ENCODE data around the gene CDH15.

The CDH15 gene

DNA sequence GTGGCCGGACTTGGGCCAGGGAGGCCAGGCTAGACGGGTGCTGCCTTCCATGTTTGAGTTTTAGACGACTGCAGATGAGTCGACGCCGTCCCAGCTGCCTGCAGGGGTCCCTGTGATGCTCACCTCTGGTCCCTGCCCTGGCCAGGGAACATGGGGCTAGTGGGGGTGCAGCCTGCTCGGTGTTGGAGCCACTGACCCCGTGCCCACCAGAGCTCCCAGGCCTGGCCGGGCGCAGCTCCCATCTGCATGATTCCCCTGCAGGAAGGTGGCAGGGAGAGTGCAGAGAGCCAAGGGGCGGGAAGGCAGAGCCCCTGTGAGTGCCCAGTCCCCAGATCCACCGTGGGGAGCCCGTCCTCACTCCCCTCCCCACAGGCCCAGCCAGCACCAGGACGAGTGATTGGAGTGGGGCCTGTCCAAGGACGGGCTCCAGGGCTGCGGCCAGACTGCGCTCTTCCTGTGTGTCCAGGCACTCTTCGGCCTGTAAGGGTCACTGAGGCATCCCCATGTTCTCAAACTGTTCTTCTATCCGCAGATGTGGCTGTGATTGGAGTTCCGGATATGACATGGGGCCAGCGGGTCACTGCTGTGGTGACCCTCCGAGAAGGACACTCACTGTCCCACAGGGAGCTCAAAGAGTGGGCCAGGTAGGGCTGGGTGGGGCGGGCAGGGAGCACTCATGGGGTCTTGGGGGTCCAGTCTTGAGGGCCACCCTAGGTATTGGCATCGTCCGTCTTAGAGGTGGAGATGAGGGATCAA, 26.0 kb upstream of the CDH15 start:
- H3K4me3 ChIP-seq: no peak overlapping the region
- no peak overlapping the region for H3K27ac ChIP-seq
- TF ChIP-seq, protein P1, sequence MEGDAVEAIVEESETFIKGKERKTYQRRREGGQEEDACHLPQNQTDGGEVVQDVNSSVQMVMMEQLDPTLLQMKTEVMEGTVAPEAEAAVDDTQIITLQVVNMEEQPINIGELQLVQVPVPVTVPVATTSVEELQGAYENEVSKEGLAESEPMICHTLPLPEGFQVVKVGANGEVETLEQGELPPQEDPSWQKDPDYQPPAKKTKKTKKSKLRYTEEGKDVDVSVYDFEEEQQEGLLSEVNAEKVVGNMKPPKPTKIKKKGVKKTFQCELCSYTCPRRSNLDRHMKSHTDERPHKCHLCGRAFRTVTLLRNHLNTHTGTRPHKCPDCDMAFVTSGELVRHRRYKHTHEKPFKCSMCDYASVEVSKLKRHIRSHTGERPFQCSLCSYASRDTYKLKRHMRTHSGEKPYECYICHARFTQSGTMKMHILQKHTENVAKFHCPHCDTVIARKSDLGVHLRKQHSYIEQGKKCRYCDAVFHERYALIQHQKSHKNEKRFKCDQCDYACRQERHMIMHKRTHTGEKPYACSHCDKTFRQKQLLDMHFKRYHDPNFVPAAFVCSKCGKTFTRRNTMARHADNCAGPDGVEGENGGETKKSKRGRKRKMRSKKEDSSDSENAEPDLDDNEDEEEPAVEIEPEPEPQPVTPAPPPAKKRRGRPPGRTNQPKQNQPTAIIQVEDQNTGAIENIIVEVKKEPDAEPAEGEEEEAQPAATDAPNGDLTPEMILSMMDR (IDR thresholded peaks at IDR 0.05): no peak
- DNase-seq (ENCODE audit: low spot score): no peak

DNA sequence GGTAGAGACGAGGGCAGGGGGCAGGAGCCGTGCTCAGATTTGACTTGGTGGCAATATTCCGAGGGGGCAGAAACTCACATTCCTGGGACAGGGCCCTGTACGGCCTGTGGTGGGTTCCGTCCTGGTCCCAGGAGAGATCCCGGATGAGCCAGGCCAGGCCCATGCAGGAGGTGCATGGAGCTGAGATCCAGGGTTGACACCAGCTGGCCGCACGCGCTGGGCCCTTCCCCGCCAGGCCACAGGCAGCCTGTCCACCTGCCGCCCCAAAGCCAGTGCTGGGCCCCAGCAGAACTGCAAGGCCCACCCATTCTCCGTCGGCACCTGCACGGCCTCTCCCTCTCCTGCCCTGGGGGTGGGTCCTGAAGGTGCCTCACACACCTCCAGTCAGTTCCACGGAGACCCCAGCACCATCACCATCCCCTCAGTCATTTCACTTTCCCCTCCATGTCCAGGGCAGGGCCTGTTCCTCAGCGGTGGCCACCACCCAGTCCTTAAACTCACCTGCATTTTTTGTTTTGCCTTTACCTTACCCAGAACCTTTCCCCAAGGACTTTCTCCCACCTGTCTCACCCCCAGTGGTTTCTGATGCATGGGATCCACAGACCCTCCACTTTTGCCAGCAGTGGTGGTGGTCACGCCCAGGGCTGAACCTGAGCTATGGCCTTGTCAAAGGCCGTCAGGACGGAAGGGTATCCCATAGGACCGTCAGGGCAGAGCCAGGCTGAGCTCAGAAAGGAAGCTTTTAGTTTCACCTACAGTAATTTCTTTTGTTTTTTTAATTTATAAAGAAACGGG, 25.1 kb upstream of the CDH15 start:
- Histone ChIP-seq H3K4me3 (no peak overlapping the region), H3K27ac (no peak overlapping the region)
- TF ChIP-seq, protein P1 (IDR thresholded peaks at IDR 0.05): no peak
- no peak for DNase-seq (ENCODE audit: low spot score)

DNA sequence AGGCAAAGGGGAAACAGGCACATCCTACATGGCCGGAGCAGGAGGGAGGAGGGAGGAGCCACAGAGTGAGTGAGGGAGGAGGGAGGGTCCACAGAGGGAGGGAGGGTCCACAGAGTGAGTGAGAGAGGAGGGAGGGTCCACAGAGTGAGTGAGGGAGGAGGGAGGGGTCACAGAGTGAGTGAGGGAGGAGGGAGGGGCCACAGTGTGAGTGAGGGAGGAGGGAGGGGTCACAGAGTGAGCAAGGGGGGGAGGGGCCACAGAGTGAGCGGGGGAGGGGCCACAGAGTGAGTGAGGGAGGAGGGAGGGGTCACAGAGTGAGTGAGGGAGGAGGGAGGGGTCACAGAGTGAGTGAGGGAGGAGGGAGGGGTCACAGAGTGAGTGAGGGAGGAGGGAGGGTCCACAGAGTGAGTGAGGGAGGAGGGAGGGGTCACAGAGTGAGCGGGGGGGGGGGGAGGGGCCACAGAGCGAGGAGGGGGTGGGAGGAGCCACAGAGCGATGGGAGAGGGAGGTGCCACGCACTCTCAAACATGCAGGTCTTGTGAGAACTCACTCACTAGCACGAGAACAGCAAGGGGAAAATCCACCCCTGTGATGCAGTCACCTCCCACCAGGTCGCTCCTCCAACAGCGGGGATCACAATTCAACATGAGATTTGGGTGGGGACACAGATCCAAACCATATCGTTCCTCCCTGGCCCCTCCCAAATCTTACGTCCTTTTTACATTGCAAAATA, 24.3 kb upstream of the CDH15 start:
- H3K27ac ChIP-seq: no peak overlapping the region
- DNase-seq (ENCODE audit: low spot score): no peak
- TF ChIP-seq, protein P1 (IDR thresholded peaks at IDR 0.05): no peak
- no peak overlapping the region for H3K4me3 ChIP-seq

DNA sequence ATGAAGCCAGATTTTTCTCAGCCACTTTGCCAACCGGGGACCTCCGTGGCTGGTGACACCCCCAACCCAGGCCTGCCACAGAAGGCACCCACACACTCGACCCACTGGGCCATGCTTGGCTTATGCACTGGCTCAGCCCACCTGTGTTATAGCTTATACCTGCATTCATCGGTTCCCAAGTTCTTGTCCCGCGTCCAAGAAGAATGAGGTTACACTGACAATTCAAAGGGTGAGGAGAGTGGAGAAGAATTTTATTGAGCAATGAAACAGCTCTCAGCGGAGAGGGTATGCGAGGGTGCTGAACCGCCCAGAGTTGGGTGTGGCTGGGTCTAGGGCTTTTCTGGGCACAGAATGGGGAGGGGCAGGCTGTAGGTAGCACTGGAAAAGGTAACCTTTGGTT, 22.2 kb upstream of the CDH15 start:
- no peak for DNase-seq (ENCODE audit: low spot score)
- Histone ChIP-seq H3K4me3 (no peak overlapping the region), H3K27ac (no peak overlapping the region)
- TF ChIP-seq, protein P1 (IDR thresholded peaks at IDR 0.05): no peak

DNA sequence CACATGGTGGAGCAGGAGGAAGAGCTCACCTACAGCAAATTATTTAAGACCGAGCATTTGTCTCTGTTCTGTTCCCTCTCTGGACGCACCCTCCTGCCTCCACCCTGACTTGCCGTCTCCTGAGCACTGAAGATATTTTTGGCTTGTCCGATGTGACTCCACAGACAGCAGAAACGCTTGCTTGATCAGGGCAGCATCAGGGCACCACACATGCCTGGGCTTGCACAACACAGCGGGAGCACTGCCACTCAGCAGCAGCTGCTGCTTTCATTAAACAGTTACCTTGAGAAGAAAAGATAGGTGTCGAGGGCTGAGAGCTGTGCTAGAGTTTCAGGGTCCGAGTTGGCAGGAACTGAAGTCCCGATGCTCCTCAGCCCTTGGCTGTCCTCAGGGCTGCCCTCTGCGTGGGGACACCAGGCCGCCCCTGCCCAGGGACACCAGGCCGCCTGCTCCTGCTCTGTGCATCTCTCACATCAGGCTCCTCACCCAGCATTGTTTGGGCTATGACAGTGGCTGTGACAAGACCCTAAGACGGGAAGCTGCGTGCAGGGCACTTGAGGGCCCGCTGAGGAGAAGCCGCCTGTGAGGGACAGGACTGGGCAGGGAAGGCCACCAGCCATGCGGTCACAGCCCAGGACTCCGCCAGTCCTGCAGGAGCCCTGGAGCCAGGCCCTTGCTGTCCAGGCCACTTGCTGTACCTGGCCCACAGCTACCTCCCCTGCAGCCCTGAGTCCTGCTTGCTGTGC, 21.3 kb upstream of the CDH15 start:
- Histone ChIP-seq H3K27ac (no peak overlapping the region), H3K4me3 (no peak overlapping the region)
- TF ChIP-seq, protein P1 (IDR thresholded peaks at IDR 0.05): no peak
- DNase-seq (ENCODE audit: low spot score): no peak

DNA sequence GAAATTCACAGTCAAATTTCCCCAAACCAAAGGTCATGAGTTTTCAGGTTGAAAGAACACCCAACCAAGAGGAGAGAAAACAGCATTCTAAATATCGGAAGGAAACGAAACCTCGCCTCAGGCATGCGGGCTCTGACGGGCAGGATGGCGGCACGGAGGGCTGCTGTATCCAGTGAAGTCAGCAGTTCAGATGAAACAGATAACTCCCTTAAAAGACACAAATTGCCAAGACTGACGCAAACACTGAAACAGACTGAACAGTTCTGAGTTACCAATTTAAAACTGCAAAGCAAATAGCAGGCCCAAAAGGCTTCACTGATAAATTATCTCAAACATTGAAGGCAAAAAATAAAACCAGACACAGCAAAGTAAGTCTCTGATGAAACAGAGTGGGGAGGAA, 20.6 kb upstream of the CDH15 start:
- TF ChIP-seq, protein P1 (IDR thresholded peaks at IDR 0.05): no peak
- Histone ChIP-seq H3K27ac (no peak overlapping the region), H3K4me3 (no peak overlapping the region)
- no peak for DNase-seq (ENCODE audit: low spot score)
